Measurements from ENCODE around the gene TP53. TPM values are rescaled to one million over a fixed set of nuclear protein-coding genes. Genes with fewer than 3 reads are reported as not detected.

TP53 gene
- total and polyA plus RNA-seq, 10 of the 15 experiments (the other 5 are each of a cell fraction or from before 2014, with no cell fraction given) = 35.6 to 162 (median 75.9) TPM

DNA sequence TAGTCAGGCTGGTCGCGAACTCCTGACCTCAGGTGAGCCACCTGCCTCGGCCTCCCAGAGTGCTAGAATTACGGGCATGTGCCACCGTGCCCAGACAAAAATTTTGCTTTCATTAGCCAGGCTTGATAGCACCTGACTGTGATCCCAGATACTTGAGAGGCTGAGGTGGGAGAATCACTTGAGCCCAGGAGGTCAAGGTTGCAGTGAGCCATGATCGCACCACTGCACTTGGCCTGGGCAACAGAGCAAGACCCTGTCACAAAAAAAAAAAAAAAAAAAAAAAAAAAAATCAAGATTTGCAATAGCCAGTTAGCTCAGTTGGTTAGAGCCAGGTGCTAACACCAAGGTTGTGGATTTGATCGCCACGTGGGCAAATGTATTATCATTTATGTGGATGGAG lies 66.5 kb downstream of the TP53 start:
- in situ Hi-C loops (cut with MboI) = no loop called here
- RAD21 ChIA-PET (ENCODE audit: unreplicated experiment) = no interaction called here
- 84% methylated on average over 7 of the region's 8 CpGs for WGBS (ENCODE audit: insufficient coverage, insufficient replicate concordance, low lambda C conversion rate, missing lambda C conversion rate)

More for the DNA sequence above, 66.5 kb downstream of the TP53 start:
- ChIA-PET CTCF (interaction anchor here (0.8 to 2.0 kb wide), 2 partner anchors 11 to 575 kb away, joined by 4 to 9 read pairs; no protein-coding TSS in a partner anchor), POLR2A (interaction anchor here (0.6 to 1.5 kb wide), 5 partner anchors 20 to 264 kb away, joined by 3 to 7 read pairs (median 3); partner anchors contain the start of gene TP53), SMC1A (ENCODE audit: uncharacterized antibody, unreplicated experiment) (no interaction called here)
- TF ChIP-seq WRNIP1 (IDR thresholded peaks at IDR 0.05; ENCODE audit: borderline replicate concordance, low read depth, low read length) (no peak), YY1 (IDR thresholded peaks at IDR 0.05; ENCODE audit: low read depth, low read length) (no peak)
- TF ChIP-seq, protein P1, sequence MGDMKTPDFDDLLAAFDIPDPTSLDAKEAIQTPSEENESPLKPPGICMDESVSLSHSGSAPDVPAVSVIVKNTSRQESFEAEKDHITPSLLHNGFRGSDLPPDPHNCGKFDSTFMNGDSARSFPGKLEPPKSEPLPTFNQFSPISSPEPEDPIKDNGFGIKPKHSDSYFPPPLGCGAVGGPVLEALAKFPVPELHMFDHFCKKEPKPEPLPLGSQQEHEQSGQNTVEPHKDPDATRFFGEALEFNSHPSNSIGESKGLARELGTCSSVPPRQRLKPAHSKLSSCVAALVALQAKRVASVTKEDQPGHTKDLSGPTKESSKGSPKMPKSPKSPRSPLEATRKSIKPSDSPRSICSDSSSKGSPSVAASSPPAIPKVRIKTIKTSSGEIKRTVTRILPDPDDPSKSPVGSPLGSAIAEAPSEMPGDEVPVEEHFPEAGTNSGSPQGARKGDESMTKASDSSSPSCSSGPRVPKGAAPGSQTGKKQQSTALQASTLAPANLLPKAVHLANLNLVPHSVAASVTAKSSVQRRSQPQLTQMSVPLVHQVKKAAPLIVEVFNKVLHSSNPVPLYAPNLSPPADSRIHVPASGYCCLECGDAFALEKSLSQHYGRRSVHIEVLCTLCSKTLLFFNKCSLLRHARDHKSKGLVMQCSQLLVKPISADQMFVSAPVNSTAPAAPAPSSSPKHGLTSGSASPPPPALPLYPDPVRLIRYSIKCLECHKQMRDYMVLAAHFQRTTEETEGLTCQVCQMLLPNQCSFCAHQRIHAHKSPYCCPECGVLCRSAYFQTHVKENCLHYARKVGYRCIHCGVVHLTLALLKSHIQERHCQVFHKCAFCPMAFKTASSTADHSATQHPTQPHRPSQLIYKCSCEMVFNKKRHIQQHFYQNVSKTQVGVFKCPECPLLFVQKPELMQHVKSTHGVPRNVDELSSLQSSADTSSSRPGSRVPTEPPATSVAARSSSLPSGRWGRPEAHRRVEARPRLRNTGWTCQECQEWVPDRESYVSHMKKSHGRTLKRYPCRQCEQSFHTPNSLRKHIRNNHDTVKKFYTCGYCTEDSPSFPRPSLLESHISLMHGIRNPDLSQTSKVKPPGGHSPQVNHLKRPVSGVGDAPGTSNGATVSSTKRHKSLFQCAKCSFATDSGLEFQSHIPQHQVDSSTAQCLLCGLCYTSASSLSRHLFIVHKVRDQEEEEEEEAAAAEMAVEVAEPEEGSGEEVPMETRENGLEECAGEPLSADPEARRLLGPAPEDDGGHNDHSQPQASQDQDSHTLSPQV (IDR thresholded peaks at IDR 0.05) = no peak
- no peaks in the 10 kb centered on the region for H3K27me3 ChIP-seq (replicated peaks in 1 of 2; ENCODE audit: control insufficient read depth in 2 of 2, insufficient read depth in 2 of 2, low read length in 1 of 2)
- H4K20me1 ChIP-seq (ENCODE audit: control insufficient read depth, insufficient read depth) = no peaks in the 10 kb centered on the region
- H3K4me1 ChIP-seq (ENCODE audit: control insufficient read depth, insufficient read depth, low read length) = no peaks in the 10 kb centered on the region
- DNase-seq (ENCODE audit: low read depth, low spot score) (no peak), ATAC-seq (no peak), FAIRE-seq (no peak)
- intact Hi-C loops (cut with micrococcal nuclease; ENCODE audit: unreplicated experiment) = no loop called here
- H3K9ac ChIP-seq (ENCODE audit: control insufficient read depth, insufficient read depth, low read length) = no peak overlapping the region
- no peak overlapping the region for H2AFZ ChIP-seq (ENCODE audit: control insufficient read depth, low read depth, low read length)
- no peak overlapping the region for H3K4me3 ChIP-seq
- H3K36me3 ChIP-seq (ENCODE audit: control insufficient read depth in 2 of 2, insufficient read depth in 2 of 2, low read length in 1 of 2) = no peaks in the 10 kb centered on the region
- no peaks in the 10 kb centered on the region for H3K79me2 ChIP-seq (ENCODE audit: control insufficient read depth, insufficient read depth, low read length)
- no peak overlapping the region for H3K27ac ChIP-seq (ENCODE audit: control insufficient read depth, insufficient read depth)
- no TSS peak for BruUV-seq (replicated peaks)
- no peaks in the 10 kb centered on the region for H3K9me3 ChIP-seq (replicated peaks; ENCODE audit: control insufficient read depth, insufficient read depth, low read length)
- H3K4me2 ChIP-seq (ENCODE audit: control insufficient read depth, insufficient read depth) = no peak overlapping the region

Measured in GM12878 (cell line).